Bronchial epithelial cell (primary cell): ENCODE data around the gene GABRA4. TPM values are rescaled to one million over a fixed set of nuclear protein-coding genes. Genes with fewer than 3 reads are reported as not detected.

ENCODE experiments used
- DNase-seq: peaks from one replicate; pipeline ENCODE4 v3.0.0-alpha.2; 2010; ENCODE audit warnings: low read depth
- FAIRE-seq: peaks from 2 replicates; lab custom pipeline; 2011; peaks lifted over from hg19 to GRCh38; lab: Jason Lieb, UNC
- H3K27me3 ChIP-seq: 2 replicates; pipeline ENCODE4 v1.5.1; 2011; ENCODE audit warnings: low read length; ENCODE audit not compliant: control insufficient read depth, insufficient read depth
- H3K36me3 ChIP-seq: 2 replicates; pipeline ENCODE4 v1.5.1; 2011; ENCODE audit warnings: low read length; ENCODE audit not compliant: control insufficient read depth, insufficient read depth
- H3K4me3 ChIP-seq: 2 replicates; pipeline ENCODE4 v1.5.1; 2011; ENCODE audit warnings: mild to moderate bottlenecking, low read depth, low read length, control low read depth
- total RNA-seq: library from RNA; depleted of rRNA; stranded (reverse); fragments of >200 nt; gene quantifications from 2 replicates; pipeline ENCODE4 v1.2.1, GENCODE V29; 2014
- TF ChIP-seq, protein P1 (sequence below): IDR thresholded peaks from 2 replicates; pipeline ENCODE4 v1.5.1; 2011; ENCODE audit warnings: mild to moderate bottlenecking, moderate library complexity, low read length, control low read depth, inconsistent platforms; ENCODE audit not compliant: insufficient read depth, severe bottlenecking

Gene GABRA4
- total RNA-seq, 1 donor from 2014 or later, result not detected

DNA sequence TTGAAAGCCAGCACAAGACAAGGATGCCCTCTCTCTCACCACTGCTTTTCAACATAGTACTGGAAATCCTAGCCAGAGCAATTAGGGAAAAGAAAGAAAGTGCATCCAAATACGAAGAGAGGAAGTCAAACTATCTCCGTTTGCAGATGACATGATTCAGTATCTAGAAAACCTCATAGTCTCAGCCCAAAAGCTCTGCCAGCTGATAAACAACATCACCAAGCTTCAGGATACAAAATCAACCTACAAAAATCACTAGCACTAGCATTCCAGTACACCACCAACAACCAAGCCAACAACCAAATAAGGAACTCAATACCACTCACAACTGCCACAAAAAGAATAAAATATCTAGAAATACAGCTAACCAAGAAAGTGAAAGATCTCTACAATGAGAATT, 123.0 kb downstream of the GABRA4 start:
- H3K27me3 ChIP-seq, result no peaks in the 10 kb centered on the region
- no peak overlapping the region for H3K4me3 ChIP-seq
- no peak for DNase-seq
- no peaks in the 10 kb centered on the region for H3K36me3 ChIP-seq
- TF ChIP-seq, protein P1, sequence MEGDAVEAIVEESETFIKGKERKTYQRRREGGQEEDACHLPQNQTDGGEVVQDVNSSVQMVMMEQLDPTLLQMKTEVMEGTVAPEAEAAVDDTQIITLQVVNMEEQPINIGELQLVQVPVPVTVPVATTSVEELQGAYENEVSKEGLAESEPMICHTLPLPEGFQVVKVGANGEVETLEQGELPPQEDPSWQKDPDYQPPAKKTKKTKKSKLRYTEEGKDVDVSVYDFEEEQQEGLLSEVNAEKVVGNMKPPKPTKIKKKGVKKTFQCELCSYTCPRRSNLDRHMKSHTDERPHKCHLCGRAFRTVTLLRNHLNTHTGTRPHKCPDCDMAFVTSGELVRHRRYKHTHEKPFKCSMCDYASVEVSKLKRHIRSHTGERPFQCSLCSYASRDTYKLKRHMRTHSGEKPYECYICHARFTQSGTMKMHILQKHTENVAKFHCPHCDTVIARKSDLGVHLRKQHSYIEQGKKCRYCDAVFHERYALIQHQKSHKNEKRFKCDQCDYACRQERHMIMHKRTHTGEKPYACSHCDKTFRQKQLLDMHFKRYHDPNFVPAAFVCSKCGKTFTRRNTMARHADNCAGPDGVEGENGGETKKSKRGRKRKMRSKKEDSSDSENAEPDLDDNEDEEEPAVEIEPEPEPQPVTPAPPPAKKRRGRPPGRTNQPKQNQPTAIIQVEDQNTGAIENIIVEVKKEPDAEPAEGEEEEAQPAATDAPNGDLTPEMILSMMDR, result no peak
- FAIRE-seq, result no peak

Other genes starting within 250 kb of the GABRA4 start
- gene COX7B2, start 84.3 kb downstream of the GABRA4 start, total RNA-seq, result not detected in 2 replicates
- not detected in 2 replicates for gene GABRB1, start 38.0 kb upstream of the GABRA4 start, total RNA-seq